Measurements from ENCODE around the gene KDM6A. TPM values are rescaled to one million over a fixed set of nuclear protein-coding genes. Genes with fewer than 3 reads are reported as not detected.

Gene KDM6A
- total RNA-seq, 1 experiment from 2014 or later, result 42.8 TPM

- H2BK120ac ChIP-seq (ENCODE audit: low read depth, low read length, poor library complexity, severe bottlenecking), result no peak overlapping the region
- no peak overlapping the region for H3K4me2 ChIP-seq (ENCODE audit: insufficient read depth, insufficient read length, low read length)
- no peak overlapping the region for H3K18ac ChIP-seq (ENCODE audit: insufficient read length, low read depth, low read length)
- H2BK20ac ChIP-seq (ENCODE audit: low read depth, low read length, poor library complexity, severe bottlenecking), result no peak overlapping the region
- H3K4me3 Mint-ChIP-seq, result no peak overlapping the region
- peaks cover 66 to 67% of the 10 kb centered on the region in 2 experiments for H3K9me3 Mint-ChIP-seq
- no CpG with 5 or more reads among the region's 3 CpGs for WGBS (ENCODE audit: extremely low coverage, insufficient read length, low lambda C conversion rate)
- no peak overlapping the region for H3K27ac Mint-ChIP-seq
- peaks cover 9% of the 10 kb centered on the region for H3K9me3 ChIP-seq (ENCODE audit: control insufficient read depth, low read depth, low read length)
- H4K8ac ChIP-seq (replicated peaks; ENCODE audit: insufficient read length, low read depth, low read length), result no peak overlapping the region
- H2BK12ac ChIP-seq (ENCODE audit: insufficient read length, low read depth, low read length), result no peak overlapping the region
- H3K27me3 Mint-ChIP-seq (ENCODE audit: low read depth), result no peaks in the 10 kb centered on the region
- no peak overlapping the region for H3K27ac ChIP-seq (ENCODE audit: insufficient read length, low read depth, low read length)
- H3K56ac ChIP-seq (ENCODE audit: insufficient read length, low read depth, low read length), result no peak overlapping the region
- no peak overlapping the region for H3K4ac ChIP-seq (ENCODE audit: low read depth, low read length)
- H3K27me3 ChIP-seq (ENCODE audit: insufficient read depth, low read length), result no peaks in the 10 kb centered on the region
- no peak overlapping the region for H4K5ac ChIP-seq (ENCODE audit: insufficient read length, low read depth, low read length)
- H3K4me1 ChIP-seq (ENCODE audit: insufficient read depth, low read length), result peaks cover 2% of the 10 kb centered on the region; the same call in 1 of the 2 replicates
- no peak overlapping the region for H3K9ac ChIP-seq (ENCODE audit: extremely low read depth, insufficient read length, low read length)
- H3K23me2 ChIP-seq (ENCODE audit: insufficient read length, low read depth, low read length, poor library complexity, severe bottlenecking), result no peaks in the 10 kb centered on the region
- no peak overlapping the region for H3K23ac ChIP-seq (ENCODE audit: insufficient read length, low read depth, low read length)
- peaks cover 2% of the 10 kb centered on the region; the same call in 1 of the 2 replicates for H3K79me2 ChIP-seq (ENCODE audit: insufficient read depth, low read length)
- H3K79me1 ChIP-seq (ENCODE audit: insufficient read depth, low read depth, low read length, poor library complexity, severe bottlenecking), result no peaks in the 10 kb centered on the region
- H2BK15ac ChIP-seq (ENCODE audit: low read depth, low read length), result no peak overlapping the region
- H3K14ac ChIP-seq (ENCODE audit: insufficient read depth, low read length), result no peak overlapping the region
- no peak overlapping the region for H2AK5ac ChIP-seq (ENCODE audit: insufficient read length, low read length)
- TF ChIP-seq, protein P1, sequence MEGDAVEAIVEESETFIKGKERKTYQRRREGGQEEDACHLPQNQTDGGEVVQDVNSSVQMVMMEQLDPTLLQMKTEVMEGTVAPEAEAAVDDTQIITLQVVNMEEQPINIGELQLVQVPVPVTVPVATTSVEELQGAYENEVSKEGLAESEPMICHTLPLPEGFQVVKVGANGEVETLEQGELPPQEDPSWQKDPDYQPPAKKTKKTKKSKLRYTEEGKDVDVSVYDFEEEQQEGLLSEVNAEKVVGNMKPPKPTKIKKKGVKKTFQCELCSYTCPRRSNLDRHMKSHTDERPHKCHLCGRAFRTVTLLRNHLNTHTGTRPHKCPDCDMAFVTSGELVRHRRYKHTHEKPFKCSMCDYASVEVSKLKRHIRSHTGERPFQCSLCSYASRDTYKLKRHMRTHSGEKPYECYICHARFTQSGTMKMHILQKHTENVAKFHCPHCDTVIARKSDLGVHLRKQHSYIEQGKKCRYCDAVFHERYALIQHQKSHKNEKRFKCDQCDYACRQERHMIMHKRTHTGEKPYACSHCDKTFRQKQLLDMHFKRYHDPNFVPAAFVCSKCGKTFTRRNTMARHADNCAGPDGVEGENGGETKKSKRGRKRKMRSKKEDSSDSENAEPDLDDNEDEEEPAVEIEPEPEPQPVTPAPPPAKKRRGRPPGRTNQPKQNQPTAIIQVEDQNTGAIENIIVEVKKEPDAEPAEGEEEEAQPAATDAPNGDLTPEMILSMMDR (conservative IDR thresholded peaks at IDR 0.05), result no peak
- H4K91ac ChIP-seq (ENCODE audit: insufficient read length, low read depth, low read length), result no peak overlapping the region
- H2BK5ac ChIP-seq (ENCODE audit: insufficient read length, low read length), result no peak overlapping the region
- peaks cover 8 to 16% of the 10 kb centered on the region in 2 experiments for H3K4me1 Mint-ChIP-seq
- H4K20me1 ChIP-seq (ENCODE audit: control insufficient read depth, insufficient read depth, insufficient read length), result no peaks in the 10 kb centered on the region
- no peak for DNase-seq
- H3K36me3 Mint-ChIP-seq (ENCODE audit: insufficient read depth in 1 of 3, low read depth in 3 of 3), result peaks cover 5 to 12% (median 11%) of the 10 kb centered on the region in 3 experiments; a peak in 6 of 7 replicates
- no peak overlapping the region for H3T11ph ChIP-seq (ENCODE audit: low read length)
- no peak overlapping the region for H2AFZ ChIP-seq (ENCODE audit: low read length)
These were observed 70.0 kb downstream of the KDM6A start for GRCh38 chrX:44943007-44943406.
